Nephron (organoid): Measurements from ENCODE around the gene WHRN.

Experiments used
- H3K27ac Mint-ChIP-seq, 3 experiments: 2 replicates each; pipeline ENCODE4 v1.8.0; 2020; ENCODE audit warnings: mixed read lengths in 3 of 3, mild to moderate bottlenecking in 2 of 3, moderate library complexity in 1 of 3
- H3K27me3 Mint-ChIP-seq: 2 replicates; pipeline ENCODE4 v1.8.0; 2021; ENCODE audit warnings: low read depth, mild to moderate bottlenecking, moderate library complexity, mixed read lengths
- H3K36me3 Mint-ChIP-seq: 2 replicates; pipeline ENCODE4 v1.8.0; 2020; ENCODE audit warnings: low read depth, mixed read lengths
- H3K4me1 Mint-ChIP-seq: 2 replicates; pipeline ENCODE4 v1.8.0; 2020; ENCODE audit warnings: mixed read lengths
- H3K4me3 Mint-ChIP-seq, 3 experiments: 2 replicates each; pipeline ENCODE4 v1.8.0; 2020; ENCODE audit warnings: mild to moderate bottlenecking in 3 of 3, mixed read lengths in 3 of 3, moderate library complexity in 2 of 3
- H3K9me3 Mint-ChIP-seq: 2 replicates; pipeline ENCODE4 v1.8.0; 2020; ENCODE audit warnings: mixed read lengths
- TF ChIP-seq, protein P1 (sequence below), 3 experiments: fragments of 200-600 bp; sonication (generic); IDR thresholded peaks; one replicate each; pipeline ENCODE4 v1.5.0; 2021; ENCODE audit warnings: antibody characterized with exemption in 3 of 3; ENCODE audit not compliant: unreplicated experiment in 3 of 3

The WHRN gene

DNA sequence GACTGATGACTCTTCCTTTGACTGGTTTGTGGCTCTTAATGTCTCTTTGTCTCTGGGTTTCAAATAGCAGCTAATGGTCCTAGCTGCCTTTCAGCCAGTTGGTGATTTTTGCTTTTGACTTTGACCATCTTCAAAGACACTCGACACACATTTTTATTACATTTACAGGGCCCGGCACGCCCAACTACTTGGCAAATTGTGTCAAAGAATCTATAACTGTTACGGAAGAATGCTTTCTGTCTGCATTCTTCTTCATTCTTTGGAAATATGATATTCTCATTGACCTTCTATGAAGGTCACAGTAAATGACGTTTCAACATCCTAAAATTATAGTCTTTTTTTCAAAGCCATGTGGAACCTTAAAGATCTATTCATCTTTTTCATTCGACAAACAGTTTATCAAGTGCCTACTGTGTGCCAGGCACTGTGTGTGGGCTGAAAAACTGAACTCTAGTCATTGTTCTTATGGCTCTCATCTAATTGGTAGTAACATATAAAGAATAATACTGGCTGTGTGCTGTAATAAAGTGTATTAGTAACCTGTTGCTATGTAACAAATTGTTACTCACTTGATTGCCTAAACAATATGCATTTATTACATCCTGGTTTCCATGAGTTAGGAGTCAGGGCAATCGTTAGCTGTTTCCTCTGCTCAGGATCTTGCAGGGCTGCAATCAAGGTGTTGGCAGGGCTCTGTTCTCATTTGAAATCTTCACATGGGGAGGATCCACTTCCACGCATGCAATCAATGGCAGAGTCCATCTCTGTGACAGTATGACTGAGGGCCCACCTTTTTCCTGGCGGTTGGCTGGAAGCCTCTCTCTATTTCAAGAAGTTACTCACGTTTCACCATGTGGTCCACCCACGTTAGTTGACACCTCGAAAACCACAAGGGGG lies 7.0 kb upstream of the WHRN start:
- H3K27ac Mint-ChIP-seq: peak overlapping the region in 1 of 3 experiments; percentile 11

DNA sequence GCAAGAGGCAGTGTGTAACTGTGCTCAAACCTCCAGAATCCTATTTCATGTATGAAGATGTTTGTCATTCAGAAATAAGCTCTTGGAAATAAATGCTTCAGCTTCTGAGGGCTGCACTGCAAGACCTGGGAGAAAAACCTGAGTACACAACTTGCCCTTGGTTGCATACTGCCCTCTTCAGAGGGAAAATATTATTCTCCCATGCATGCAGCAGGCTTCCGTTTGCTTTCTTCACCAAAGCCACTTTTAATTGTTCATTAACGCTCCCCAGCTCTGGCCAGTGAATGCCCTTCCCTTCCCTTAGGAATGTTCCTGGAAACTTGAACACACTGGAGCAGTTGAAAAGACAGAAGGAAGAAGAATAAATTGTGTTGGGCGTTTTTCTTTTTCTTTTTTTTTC lies 2.5 kb upstream of the WHRN start:
- Mint-ChIP-seq H3K9me3 (no peaks in the 10 kb centered on the region), H3K4me3 (peak overlapping the region; percentile 18 to 79 (median 28)), H3K36me3 (no peaks in the 10 kb centered on the region), H3K4me1 (peaks cover 18% of the 10 kb centered on the region), H3K27ac (no peak overlapping the region), H3K27me3 (peaks cover 41% of the 10 kb centered on the region)
- TF ChIP-seq, protein P1, sequence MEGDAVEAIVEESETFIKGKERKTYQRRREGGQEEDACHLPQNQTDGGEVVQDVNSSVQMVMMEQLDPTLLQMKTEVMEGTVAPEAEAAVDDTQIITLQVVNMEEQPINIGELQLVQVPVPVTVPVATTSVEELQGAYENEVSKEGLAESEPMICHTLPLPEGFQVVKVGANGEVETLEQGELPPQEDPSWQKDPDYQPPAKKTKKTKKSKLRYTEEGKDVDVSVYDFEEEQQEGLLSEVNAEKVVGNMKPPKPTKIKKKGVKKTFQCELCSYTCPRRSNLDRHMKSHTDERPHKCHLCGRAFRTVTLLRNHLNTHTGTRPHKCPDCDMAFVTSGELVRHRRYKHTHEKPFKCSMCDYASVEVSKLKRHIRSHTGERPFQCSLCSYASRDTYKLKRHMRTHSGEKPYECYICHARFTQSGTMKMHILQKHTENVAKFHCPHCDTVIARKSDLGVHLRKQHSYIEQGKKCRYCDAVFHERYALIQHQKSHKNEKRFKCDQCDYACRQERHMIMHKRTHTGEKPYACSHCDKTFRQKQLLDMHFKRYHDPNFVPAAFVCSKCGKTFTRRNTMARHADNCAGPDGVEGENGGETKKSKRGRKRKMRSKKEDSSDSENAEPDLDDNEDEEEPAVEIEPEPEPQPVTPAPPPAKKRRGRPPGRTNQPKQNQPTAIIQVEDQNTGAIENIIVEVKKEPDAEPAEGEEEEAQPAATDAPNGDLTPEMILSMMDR (IDR thresholded peaks at IDR 0.05; ENCODE audit: unreplicated experiment in 3 of 3): peak; percentile 9 to 36 (median 16)

More for the DNA sequence above, 7.0 kb upstream of the WHRN start:
- no peaks in the 10 kb centered on the region for H3K36me3 Mint-ChIP-seq
- TF ChIP-seq, protein P1 (IDR thresholded peaks at IDR 0.05; ENCODE audit: unreplicated experiment in 3 of 3): no peak
- H3K4me3 Mint-ChIP-seq: no peak overlapping the region
- peaks cover 7% of the 10 kb centered on the region for H3K4me1 Mint-ChIP-seq
- H3K9me3 Mint-ChIP-seq: no peaks in the 10 kb centered on the region
- peaks cover 46% of the 10 kb centered on the region for H3K27me3 Mint-ChIP-seq

DNA sequence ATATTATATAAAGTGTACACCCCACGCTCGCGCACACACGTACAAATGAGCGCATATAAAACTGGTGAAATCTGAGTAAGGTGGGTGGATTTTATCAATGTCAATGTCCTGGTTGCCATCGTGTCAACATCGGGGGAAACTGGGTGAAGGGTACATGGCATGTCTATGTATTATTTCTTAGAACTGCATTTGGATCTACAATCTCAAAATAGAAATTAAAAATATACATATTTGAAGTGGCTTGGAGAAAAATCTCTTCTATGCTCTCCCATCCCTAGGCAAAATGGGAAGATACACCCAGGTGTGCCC lies 763 bp upstream of the WHRN start:
- TF ChIP-seq, protein P1 (IDR thresholded peaks at IDR 0.05; ENCODE audit: unreplicated experiment in 3 of 3): no peak
- peaks cover 38% of the 10 kb centered on the region for H3K27me3 Mint-ChIP-seq
- H3K4me3 Mint-ChIP-seq: peak overlapping the region; percentile 93 to 96 (median 96)
- peak overlapping the region; percentile 44 to 92 (median 82) for H3K27ac Mint-ChIP-seq
- H3K36me3 Mint-ChIP-seq: no peaks in the 10 kb centered on the region
- peaks cover 26% of the 10 kb centered on the region for H3K4me1 Mint-ChIP-seq
- no peaks in the 10 kb centered on the region for H3K9me3 Mint-ChIP-seq

DNA sequence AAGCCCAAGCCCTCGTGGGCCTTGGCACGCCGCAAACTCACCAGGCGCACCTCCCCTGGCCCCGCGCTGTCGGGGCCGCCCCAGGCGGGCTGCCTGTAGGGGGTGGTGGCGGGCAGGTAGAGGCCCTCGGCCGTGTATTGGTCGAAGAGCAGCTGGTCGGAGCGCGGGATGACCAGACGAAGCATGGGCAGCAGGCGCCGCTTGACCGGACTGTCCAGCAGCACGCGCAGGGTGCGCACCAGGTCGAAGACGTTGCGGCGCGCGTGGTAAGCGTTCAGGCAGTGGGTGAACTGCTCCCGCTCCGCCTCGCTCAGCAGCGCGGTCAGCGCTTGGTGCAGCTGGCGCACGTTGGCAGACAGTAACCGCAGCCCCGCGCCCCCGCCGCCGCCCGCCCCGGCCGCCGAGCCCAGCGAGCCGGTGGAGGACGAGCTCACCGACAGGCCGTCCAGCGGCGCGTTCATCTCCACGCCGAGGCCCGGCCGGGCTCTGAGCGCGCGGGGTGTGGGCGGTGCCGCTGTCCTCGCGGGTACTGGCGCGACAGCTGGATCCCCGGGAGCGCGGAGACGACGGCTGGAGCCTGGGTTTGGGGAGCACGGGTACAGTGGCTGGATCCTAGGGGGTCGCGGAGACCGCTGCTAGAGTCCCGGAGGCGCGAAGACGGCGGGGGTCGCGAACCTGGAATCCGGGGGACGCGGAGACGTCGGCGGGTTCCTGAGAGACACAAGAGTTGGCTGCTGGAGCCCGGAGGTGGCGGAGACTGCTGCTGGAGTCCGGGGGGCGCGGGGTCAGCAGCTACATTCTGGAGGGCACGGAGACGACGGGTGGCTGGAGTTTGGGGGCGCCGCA lies 709 bp downstream of the WHRN start:
- TF ChIP-seq, protein P1 (IDR thresholded peaks at IDR 0.05; ENCODE audit: unreplicated experiment in 3 of 3): peak; percentile 28 to 53 (median 35)
- Mint-ChIP-seq H3K4me3 (peak overlapping the region; percentile 86 to 89 (median 86)), H3K27ac (no peak overlapping the region), H3K4me1 (peaks cover 33% of the 10 kb centered on the region), H3K9me3 (no peaks in the 10 kb centered on the region), H3K27me3 (peaks cover 34% of the 10 kb centered on the region), H3K36me3 (no peaks in the 10 kb centered on the region)

DNA sequence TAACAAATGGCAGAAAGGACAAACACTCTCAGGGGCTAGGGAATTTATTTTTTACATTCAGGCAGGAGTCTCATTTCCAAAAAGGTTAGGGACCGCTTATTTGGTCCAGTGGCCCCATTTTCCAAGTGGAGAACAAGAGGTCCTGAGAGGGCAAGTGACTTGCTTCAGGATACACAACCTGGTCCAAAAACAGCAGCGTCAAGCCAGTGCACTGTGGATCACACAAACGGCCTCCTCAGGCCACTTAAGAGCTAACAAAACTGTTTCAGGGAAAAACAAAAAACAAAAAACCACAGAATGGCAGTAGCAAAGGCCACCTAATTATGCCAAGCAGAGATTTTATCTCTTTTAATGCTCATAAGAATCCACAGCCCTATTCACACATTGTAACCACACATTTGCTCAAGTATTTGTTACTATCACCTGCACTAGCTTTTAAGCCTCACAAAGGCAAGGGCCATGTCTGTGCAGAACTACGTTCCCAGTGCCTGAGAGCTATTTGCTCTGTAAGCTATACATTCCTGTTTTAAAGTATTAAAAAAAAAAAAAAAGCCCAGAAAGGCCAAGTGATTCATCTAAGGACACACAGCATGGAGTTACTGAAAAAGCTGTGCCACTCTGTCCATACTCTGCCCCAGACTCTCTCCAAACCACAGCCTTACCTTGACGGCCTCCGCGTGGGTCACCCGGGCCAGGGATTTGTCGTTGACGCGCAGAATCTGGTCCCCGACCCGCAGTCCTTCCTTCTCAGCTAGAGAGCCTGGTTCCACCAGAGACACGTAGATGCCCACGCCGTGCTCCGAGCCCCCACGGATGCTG lies 1.5 kb downstream of the WHRN start:
- Mint-ChIP-seq H3K36me3 (no peaks in the 10 kb centered on the region), H3K27ac (peak overlapping the region; percentile 5 to 83 (median 72)), H3K9me3 (no peaks in the 10 kb centered on the region), H3K4me1 (peaks cover 40% of the 10 kb centered on the region), H3K4me3 (peak overlapping the region; percentile 69 to 80 (median 73)), H3K27me3 (peaks cover 33% of the 10 kb centered on the region)
- TF ChIP-seq, protein P1 (IDR thresholded peaks at IDR 0.05; ENCODE audit: unreplicated experiment in 3 of 3): no peak
